Measurements from ENCODE around the gene GREM2. TPM values are rescaled to one million over a fixed set of nuclear protein-coding genes. Genes with fewer than 3 reads are reported as not detected.

GREM2 gene
- total RNA-seq, 1 experiment from 2014 or later = 0.17 TPM

GRCh38 chr1:240586006-240586405 lies 25.9 kb downstream of the GREM2 start:
- POLR2A ChIA-PET = interaction anchor here (0.7 kb wide), 1 partner anchor 671 kb away, joined by 5 read pairs; no protein-coding TSS in a partner anchor
- TF ChIP-seq ZNF671 (CRISPR knock-in tag; IDR thresholded peaks at IDR 0.05) (no peak), CREB1 (CRISPR knock-in tag; IDR thresholded peaks at IDR 0.05) (no peak), ZBTB21 (CRISPR knock-in tag; IDR thresholded peaks at IDR 0.05; ENCODE audit: borderline replicate concordance) (no peak), CBFB (CRISPR knock-in tag; IDR thresholded peaks at IDR 0.05; ENCODE audit: low read depth) (no peak), SOX15 (CRISPR knock-in tag; IDR thresholded peaks at IDR 0.05) (no peak), NFE2L1 (CRISPR knock-in tag; IDR thresholded peaks at IDR 0.05) (no peak), ZNF396 (CRISPR knock-in tag; IDR thresholded peaks at IDR 0.05; ENCODE audit: borderline replicate concordance) (no peak), ESRRA (CRISPR knock-in tag; IDR thresholded peaks at IDR 0.05; ENCODE audit: borderline replicate concordance) (no peak), NR1H2 (CRISPR knock-in tag; IDR thresholded peaks at IDR 0.05) (no peak)
- CTCF ChIA-PET = no interaction called here
- Mint-ChIP-seq H3K27me3 (ENCODE audit: low read depth) (no peaks in the 10 kb centered on the region), H3K9me3 (no peaks in the 10 kb centered on the region), H3K4me3 (no peak overlapping the region), H3K4me1 (no peaks in the 10 kb centered on the region), H3K36me3 (no peaks in the 10 kb centered on the region), H3K27ac (no peak overlapping the region)
- ATAC-seq (no peak), DNase-seq (ENCODE audit: low spot score) (no peak)

DNA sequence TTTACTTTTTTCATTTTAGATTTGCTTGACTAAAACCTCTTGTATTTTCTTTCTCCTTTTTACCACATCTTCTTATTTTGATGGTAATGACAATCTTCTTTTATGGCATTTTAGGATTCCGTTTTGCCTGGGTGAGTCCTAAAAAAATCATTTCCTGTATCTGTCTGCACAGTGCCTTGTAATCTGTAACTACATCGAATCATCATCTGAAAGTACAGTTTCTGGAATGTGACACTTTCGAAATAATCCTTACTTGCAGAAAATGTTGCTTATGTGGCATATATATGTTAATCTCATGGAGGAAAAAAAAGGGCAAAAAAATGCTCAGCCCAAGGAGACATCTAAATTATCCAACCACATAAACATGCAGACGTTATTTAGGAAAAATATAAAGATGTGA lies 29.0 kb downstream of the GREM2 start:
- no peaks in the 10 kb centered on the region for H3K36me3 Mint-ChIP-seq
- no peak for DNase-seq (ENCODE audit: low spot score)
- no peaks in the 10 kb centered on the region for H3K4me1 Mint-ChIP-seq
- POLR2A ChIA-PET = no interaction called here
- TF ChIP-seq, protein P1, sequence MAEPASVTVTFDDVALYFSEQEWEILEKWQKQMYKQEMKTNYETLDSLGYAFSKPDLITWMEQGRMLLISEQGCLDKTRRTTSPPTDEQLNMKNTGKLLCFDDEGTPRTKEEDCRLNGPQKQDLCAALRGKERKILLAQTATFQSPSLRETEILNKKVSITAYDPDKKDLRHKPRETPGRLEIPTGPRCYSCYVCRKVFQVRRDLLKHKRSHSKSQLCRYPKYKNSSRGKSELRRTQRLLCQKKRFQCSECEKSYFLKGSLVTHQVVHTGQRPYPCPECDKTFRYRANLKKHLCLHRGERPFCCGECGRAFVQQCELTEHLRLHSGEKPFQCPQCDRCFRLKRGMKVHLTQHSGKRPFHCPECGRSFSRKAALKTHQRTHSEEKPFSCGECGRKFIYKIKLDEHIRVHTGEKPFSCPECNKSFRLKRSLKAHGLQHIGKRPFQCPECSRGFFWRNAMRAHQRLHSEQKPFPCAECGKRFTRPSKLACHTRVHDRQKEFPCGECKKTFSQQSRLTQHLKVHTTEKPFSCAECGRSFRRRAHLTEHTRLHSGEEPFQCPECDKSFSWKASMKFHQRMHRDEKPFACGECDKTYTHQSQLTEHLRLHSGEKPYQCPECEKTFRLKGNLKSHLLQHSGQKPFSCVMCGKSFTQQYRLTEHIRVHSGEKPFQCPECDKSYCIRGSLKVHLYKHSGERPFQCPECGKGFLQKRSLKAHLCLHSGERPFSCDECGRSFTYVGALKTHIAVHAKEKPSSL (CRISPR knock-in tag; conservative IDR thresholded peaks at IDR 0.05) = no peak
- no peak for TF ChIP-seq NFYB (CRISPR knock-in tag; conservative IDR thresholded peaks at IDR 0.05; ENCODE audit: low read depth)
- H3K27ac Mint-ChIP-seq = no peak overlapping the region
- no peaks in the 10 kb centered on the region for H3K9me3 Mint-ChIP-seq
- no peaks in the 10 kb centered on the region for H3K27me3 Mint-ChIP-seq (ENCODE audit: low read depth)
- CTCF ChIA-PET = no interaction called here
- no peak for ATAC-seq
- no peak overlapping the region for H3K4me3 Mint-ChIP-seq

DNA sequence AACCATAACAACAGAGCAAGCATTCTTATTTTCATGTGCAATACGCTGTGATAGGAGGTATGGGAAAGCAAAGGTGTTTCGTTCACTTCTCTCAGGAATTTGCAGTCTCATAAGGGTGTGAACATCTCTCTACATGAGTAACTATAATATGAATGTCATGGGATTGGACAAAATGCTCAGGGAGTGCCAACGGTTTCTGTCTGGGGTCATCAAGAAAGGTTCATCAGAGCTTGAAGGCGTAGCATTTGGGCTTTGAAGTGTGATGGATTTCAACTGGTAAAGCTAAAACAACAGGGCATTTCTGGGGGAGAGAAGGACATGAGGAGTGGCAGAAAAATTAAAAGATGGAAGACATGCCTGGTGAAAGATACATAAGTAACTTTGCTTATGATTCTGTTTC lies 32.4 kb downstream of the GREM2 start:
- ChIA-PET CTCF (no interaction called here), POLR2A (interaction anchor here (0.6 kb wide), 1 partner anchor 11 kb away, joined by 3 read pairs; no protein-coding TSS in a partner anchor)
- Mint-ChIP-seq H3K4me1 (peaks cover 12% of the 10 kb centered on the region), H3K36me3 (no peaks in the 10 kb centered on the region), H3K4me3 (no peak overlapping the region), H3K27ac (no peak overlapping the region), H3K27me3 (ENCODE audit: low read depth) (no peaks in the 10 kb centered on the region), H3K9me3 (no peaks in the 10 kb centered on the region)
- TF ChIP-seq KAT7 (CRISPR knock-in tag; IDR thresholded peaks at IDR 0.05; ENCODE audit: borderline replicate concordance) = no peak
- TF ChIP-seq, protein P2, sequence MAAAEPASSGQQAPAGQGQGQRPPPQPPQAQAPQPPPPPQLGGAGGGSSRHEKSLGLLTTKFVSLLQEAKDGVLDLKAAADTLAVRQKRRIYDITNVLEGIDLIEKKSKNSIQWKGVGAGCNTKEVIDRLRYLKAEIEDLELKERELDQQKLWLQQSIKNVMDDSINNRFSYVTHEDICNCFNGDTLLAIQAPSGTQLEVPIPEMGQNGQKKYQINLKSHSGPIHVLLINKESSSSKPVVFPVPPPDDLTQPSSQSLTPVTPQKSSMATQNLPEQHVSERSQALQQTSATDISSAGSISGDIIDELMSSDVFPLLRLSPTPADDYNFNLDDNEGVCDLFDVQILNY (CRISPR knock-in tag; IDR thresholded peaks at IDR 0.05) = no peak
- TF ChIP-seq, protein P1 (CRISPR knock-in tag; conservative IDR thresholded peaks at IDR 0.05) = no peak
- TF ChIP-seq E2F1 (CRISPR knock-in tag; IDR thresholded peaks at IDR 0.05) = no peak
- no peak for TF ChIP-seq TEAD4 (CRISPR knock-in tag; IDR thresholded peaks at IDR 0.05)
- ATAC-seq = no peak
- DNase-seq (ENCODE audit: low spot score) = no peak

All from WTC11 (cell line).